OCI-LY3 (cell line): ENCODE results near the gene ACTR1A.

Source experiments
- H2AFZ ChIP-seq: fragments of 200-600, 300-600 bp; shearing (Covaris generic); 2 replicates; pipeline ENCODE4 v1.6.0; 2014; ENCODE audit warnings: antibody characterized with exemption, low read depth, low read length
- H3K27ac ChIP-seq: fragments of 200-600, 300-600 bp; sonication (generic); 2 replicates; pipeline ENCODE4 v1.5.1; 2014; ENCODE audit warnings: mild to moderate bottlenecking, low read length, moderate library complexity, mixed read lengths
- H3K27me3 ChIP-seq: fragments of 200-600, 300-600 bp; sonication (generic); 2 replicates; pipeline ENCODE4 v1.6.1; 2014; ENCODE audit warnings: low read depth, low read length, mixed read lengths
- H3K36me3 ChIP-seq: fragments of 200-600, 300-600 bp; sonication (generic); replicated peaks from 2 replicates; pipeline ENCODE3; 2014; ENCODE audit warnings: low read depth, low read length, mixed read lengths
- H3K4me1 ChIP-seq: fragments of 300-600, 200-600 bp; sonication (generic); 2 replicates; pipeline ENCODE4 v1.6.1; 2014; ENCODE audit warnings: low read length, mixed read lengths
- H3K4me2 ChIP-seq: fragments of 200-600, 300-600 bp; sonication (generic); 2 replicates; pipeline ENCODE4 v1.6.1; 2014; ENCODE audit warnings: low read length, mixed read lengths
- H3K4me3 ChIP-seq: fragments of 300-600, 200-600 bp; sonication (generic); 2 replicates; pipeline ENCODE4 v1.5.1; 2014; ENCODE audit warnings: antibody characterized with exemption, mild to moderate bottlenecking, low read length, moderate library complexity
- H3K79me2 ChIP-seq: fragments of 300-600, 200-600 bp; shearing (Covaris generic); 2 replicates; pipeline ENCODE4 v1.6.1; 2014; ENCODE audit warnings: mild to moderate bottlenecking, low read length, mixed read lengths
- H3K9ac ChIP-seq: fragments of 300-600, 200-600 bp; shearing (Covaris generic); 2 replicates; pipeline ENCODE4 v1.6.0; 2014; ENCODE audit warnings: mild to moderate bottlenecking, low read length, moderate library complexity
- H3K9me3 ChIP-seq: fragments of 200-600, 300-600 bp; shearing (Covaris generic); 2 replicates; pipeline ENCODE4 v1.6.1; 2014; ENCODE audit warnings: low read length, mixed read lengths; ENCODE audit not compliant: insufficient read depth
- H4K20me1 ChIP-seq: fragments of 200-600, 300-600 bp; sonication (generic); 2 replicates; pipeline ENCODE4 v1.6.1; 2016; ENCODE audit warnings: low read length, mixed read lengths; ENCODE audit not compliant: insufficient read depth
- EZH2phosphoT487 ChIP-seq: fragments of 200-600 bp; shearing (Covaris generic); IDR thresholded peaks from 2 replicates; pipeline ENCODE4 v1.6.1; 2018; ENCODE audit warnings: antibody characterized with exemption, mixed run types, low read depth
- TF ChIP-seq, protein P1 (sequence below): fragments of 200-600, 300-600 bp; sonication (generic); IDR thresholded peaks from 2 replicates; pipeline ENCODE4 v1.5.1; 2014; ENCODE audit warnings: antibody characterized with exemption, low read length, low read depth

ACTR1A gene

DNA sequence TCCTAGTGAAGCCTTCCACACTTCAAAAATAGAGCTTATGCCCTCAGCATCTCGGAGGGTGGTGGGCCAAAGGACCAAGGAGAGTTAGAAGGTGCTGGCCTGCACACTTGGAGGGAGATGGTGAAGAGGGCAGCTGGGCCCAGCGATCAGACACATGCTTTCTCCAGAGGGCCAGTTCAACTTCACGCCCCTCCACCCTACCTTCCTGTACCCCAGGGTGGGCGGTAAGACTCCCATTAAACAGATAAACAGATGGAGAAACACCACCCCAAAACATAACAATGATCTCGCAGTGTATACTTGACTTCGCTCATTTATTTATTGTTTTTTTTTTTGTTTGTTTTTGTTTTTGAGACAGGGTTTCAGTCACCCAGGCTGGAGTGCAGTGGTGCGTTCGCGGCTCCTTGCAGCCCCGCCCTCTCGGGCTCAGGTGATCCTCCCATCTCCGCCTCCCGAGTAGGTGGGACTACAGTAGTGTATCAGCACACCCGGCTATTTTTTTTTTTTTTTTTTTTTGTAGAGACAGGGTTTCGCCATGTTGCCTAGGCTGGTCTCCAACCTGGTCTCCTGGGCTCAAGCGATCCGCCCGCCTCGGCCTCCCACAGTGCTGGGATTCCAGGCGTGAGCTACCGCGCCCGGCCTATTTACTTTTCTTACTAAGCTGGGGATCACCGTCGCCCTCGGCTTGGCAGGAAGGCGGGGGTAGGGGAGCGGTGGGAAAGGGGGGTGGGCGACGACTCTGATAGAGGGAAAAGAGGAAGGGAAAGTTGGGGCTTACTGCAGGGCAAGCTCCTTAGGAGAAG, 53.0 kb downstream of the ACTR1A start:
- Histone ChIP-seq H3K36me3 (peaks cover 10% of the 10 kb centered on the region), H3K27ac (peak overlapping the region; percentile 77), H3K4me2 (peak overlapping the region; percentile 84), H3K27me3 (no peaks in the 10 kb centered on the region), H2AFZ (no peak overlapping the region), H3K79me2 (peaks cover 17% of the 10 kb centered on the region), H4K20me1 (0 out of 2 replicates have a peak, but pooled peaks cover 3% of the 10 kb centered on the region), H3K9ac (peak overlapping the region; percentile 90), H3K9me3 (no peaks in the 10 kb centered on the region), H3K4me3 (peak overlapping the region; percentile 94), H3K4me1 (peaks cover 19% of the 10 kb centered on the region)
- TF ChIP-seq EZH2phosphoT487 = no peak
- TF ChIP-seq, protein P1, sequence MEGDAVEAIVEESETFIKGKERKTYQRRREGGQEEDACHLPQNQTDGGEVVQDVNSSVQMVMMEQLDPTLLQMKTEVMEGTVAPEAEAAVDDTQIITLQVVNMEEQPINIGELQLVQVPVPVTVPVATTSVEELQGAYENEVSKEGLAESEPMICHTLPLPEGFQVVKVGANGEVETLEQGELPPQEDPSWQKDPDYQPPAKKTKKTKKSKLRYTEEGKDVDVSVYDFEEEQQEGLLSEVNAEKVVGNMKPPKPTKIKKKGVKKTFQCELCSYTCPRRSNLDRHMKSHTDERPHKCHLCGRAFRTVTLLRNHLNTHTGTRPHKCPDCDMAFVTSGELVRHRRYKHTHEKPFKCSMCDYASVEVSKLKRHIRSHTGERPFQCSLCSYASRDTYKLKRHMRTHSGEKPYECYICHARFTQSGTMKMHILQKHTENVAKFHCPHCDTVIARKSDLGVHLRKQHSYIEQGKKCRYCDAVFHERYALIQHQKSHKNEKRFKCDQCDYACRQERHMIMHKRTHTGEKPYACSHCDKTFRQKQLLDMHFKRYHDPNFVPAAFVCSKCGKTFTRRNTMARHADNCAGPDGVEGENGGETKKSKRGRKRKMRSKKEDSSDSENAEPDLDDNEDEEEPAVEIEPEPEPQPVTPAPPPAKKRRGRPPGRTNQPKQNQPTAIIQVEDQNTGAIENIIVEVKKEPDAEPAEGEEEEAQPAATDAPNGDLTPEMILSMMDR = no peak

DNA sequence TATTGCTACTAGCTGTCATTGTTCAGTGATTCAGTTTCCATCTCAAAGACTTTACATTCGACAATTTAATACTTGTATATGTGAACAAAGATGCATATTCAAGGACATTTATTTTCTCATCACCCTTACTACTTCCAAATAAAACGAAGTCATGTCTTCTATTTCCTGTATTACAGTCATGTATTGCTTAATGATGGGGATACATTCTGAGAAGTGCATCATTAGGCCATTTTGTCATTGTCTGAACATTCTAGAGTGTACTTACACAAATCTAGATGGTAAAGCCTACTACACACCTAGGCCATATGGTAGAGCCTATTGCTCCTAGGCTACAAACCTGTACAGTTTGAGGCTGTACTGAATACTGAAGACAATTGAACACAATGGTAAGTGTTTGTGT, 57.7 kb downstream of the ACTR1A start:
- Histone ChIP-seq H4K20me1 (no peaks in the 10 kb centered on the region), H3K9me3 (no peaks in the 10 kb centered on the region), H2AFZ (no peak overlapping the region), H3K36me3 (no peaks in the 10 kb centered on the region), H3K4me1 (peaks cover 5% of the 10 kb centered on the region), H3K27ac (no peak overlapping the region), H3K27me3 (no peaks in the 10 kb centered on the region), H3K79me2 (peaks cover under 1% of the 10 kb centered on the region; the same call in 1 of the 2 replicates), H3K9ac (no peak overlapping the region), H3K4me3 (no peak overlapping the region), H3K4me2 (no peak overlapping the region)
- TF ChIP-seq, protein P1 = no peak
- no peak for TF ChIP-seq EZH2phosphoT487

DNA sequence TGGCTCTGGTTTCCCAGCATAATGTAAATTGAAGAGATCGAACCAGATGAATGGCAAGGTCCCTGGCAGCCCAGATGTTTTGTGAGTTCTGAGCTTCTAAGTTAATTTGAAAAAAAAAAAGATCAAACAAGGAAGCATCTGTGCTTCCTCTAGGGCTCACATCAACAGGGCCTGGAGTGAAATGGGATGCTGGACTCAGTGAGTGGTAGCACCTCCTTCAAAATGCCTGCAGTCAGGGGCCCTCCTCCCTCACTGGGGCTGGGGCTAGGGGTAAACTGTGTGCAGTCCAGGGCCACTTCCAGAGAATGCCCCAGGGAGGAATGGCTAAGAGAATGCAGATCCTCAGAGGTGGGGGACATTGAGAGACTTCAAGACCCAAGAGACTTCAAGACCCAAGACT, 64.1 kb downstream of the ACTR1A start:
- TF ChIP-seq, protein P1 = no peak
- no peak for TF ChIP-seq EZH2phosphoT487
- Histone ChIP-seq H2AFZ (no peak overlapping the region), H3K4me2 (no peak overlapping the region), H3K9me3 (no peaks in the 10 kb centered on the region), H3K27ac (no peak overlapping the region), H4K20me1 (no peaks in the 10 kb centered on the region), H3K79me2 (no peaks in the 10 kb centered on the region), H3K9ac (no peak overlapping the region), H3K4me3 (no peak overlapping the region), H3K36me3 (no peaks in the 10 kb centered on the region), H3K4me1 (peaks cover 22% of the 10 kb centered on the region), H3K27me3 (no peaks in the 10 kb centered on the region)

DNA sequence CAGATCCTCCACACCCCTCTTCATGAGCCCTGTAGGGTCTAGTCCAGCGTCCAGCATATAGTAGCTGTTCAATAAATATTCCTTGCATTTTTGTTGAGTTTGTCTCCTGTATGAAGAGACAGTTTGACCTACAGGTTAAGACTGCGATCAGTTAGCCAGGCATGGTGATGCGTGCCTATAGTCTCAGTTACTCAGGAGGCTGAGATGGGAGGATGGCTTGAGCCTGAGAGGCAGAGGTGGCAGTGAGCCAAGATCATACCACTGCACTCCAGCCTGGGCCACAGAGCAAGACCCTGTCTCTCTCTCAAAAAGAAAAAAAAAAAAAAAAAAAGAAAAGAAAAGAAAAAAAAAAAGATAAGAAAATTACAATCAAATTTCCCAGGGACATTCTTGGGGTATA, 65.0 kb downstream of the ACTR1A start:
- Histone ChIP-seq H3K27ac (no peak overlapping the region), H3K4me1 (peaks cover 25% of the 10 kb centered on the region), H3K36me3 (no peaks in the 10 kb centered on the region), H3K9me3 (no peaks in the 10 kb centered on the region), H3K9ac (no peak overlapping the region), H3K79me2 (no peaks in the 10 kb centered on the region), H3K4me3 (no peak overlapping the region), H4K20me1 (no peaks in the 10 kb centered on the region), H2AFZ (no peak overlapping the region), H3K27me3 (no peaks in the 10 kb centered on the region), H3K4me2 (no peak overlapping the region)
- TF ChIP-seq EZH2phosphoT487 = no peak
- TF ChIP-seq, protein P1 = no peak
